Left ventricle myocardium superior (tissue), 1 donor: ENCODE measurements around the gene SARDH. TPM values are rescaled to one million over a fixed set of nuclear protein-coding genes. Genes with fewer than 3 reads are reported as not detected.

Experiments used
- ATAC-seq: fragments of 200-7000 bp; cut with Tn5 transposase; one replicate; pipeline ENCODE4 v1.9.1; 2020; ENCODE audit warnings: mild to moderate bottlenecking, moderate library complexity
- DNase-seq: peaks from one replicate; pipeline ENCODE4 v3.0.0-alpha.2; 2020
- intact Hi-C: fragments of 100-400 bp; cut with micrococcal nuclease; formaldehyde crosslinking; loops from one replicate; pipeline ENCODE4 v1.11.0; 2022
- total RNA-seq: library from RNA; stranded (reverse); fragmentation: NEBNext Ultra II Directional; extraction: Animal tissue kit (Norgen Biotek cat#: 25700); gene quantifications from one replicate; pipeline ENCODE4 v1.2.1, GENCODE V29; 2021
- donor health status: DM: no; HTN: yes; CAD: no; lungs with severe emphysema.

SARDH gene
- total RNA-seq, 1 donor from 2014 or later: 0.64 TPM

GRCh38 chr9:133643978-133644760 lies 94.0 kb downstream of the SARDH start:
- ATAC-seq (no peak), DNase-seq (peak; percentile 16)
- intact Hi-C loops: no loop called here

GRCh38 chr9:133643362-133643755 lies 94.8 kb downstream of the SARDH start:
- ATAC-seq (no peak), DNase-seq (peak; percentile 8)

GRCh38 chr9:133642708-133643361 lies 95.3 kb downstream of the SARDH start:
- intact Hi-C loops: no loop called here
- no peak for ATAC-seq
- peak; percentile 14 for DNase-seq

More at GRCh38 chr9:133643362-133643755, 94.8 kb downstream of the SARDH start:
- intact Hi-C loops: no loop called here

- DNase-seq: peak; percentile 16
- ATAC-seq: no peak
- intact Hi-C loops: no loop called here
These were observed 96.1 kb downstream of the SARDH start for GRCh38 chr9:133641861-133642595.

- intact Hi-C loops: no loop called here
- DNase-seq (peak; percentile 20), ATAC-seq (no peak)
These were observed 96.8 kb downstream of the SARDH start for GRCh38 chr9:133641396-133641655.

- intact Hi-C loops: no loop called here
- ATAC-seq: no peak
- DNase-seq: peak; percentile 5
These were observed 97.4 kb downstream of the SARDH start for GRCh38 chr9:133640580-133641395.

- intact Hi-C loops: no loop called here
- DNase-seq: no peak
- no peak for ATAC-seq
These were observed 98.0 kb downstream of the SARDH start for GRCh38 chr9:133640160-133640559.

GRCh38 chr9:133639613-133640012 lies 98.5 kb downstream of the SARDH start:
- intact Hi-C loops: no loop called here
- no peak for DNase-seq
- ATAC-seq: no peak

GRCh38 chr9:133638711-133639110 lies 99.4 kb downstream of the SARDH start:
- ATAC-seq (no peak), DNase-seq (peak; percentile 7)
- intact Hi-C loops: no loop called here

- DNase-seq: no peak
- intact Hi-C loops: no loop called here
- ATAC-seq: no peak
These were observed 100.1 kb downstream of the SARDH start for GRCh38 chr9:133638076-133638475.

GRCh38 chr9:133637451-133638055 lies 100.6 kb downstream of the SARDH start:
- ATAC-seq (no peak), DNase-seq (peak; percentile 8)
- intact Hi-C loops: no loop called here

GRCh38 chr9:133636902-133637301 lies 101.2 kb downstream of the SARDH start:
- DNase-seq: peak; percentile 19
- intact Hi-C loops: no loop called here
- no peak for ATAC-seq

GRCh38 chr9:133635533-133636531 lies 102.3 kb downstream of the SARDH start, which contains the start of gene DBH:
DBH (plus strand) TSS chr9:133636363; CDS start chr9:133636372, 9 bp downstream.
- intact Hi-C loops: no loop called here
- DNase-seq: peak; percentile 17
- ATAC-seq: no peak

- intact Hi-C loops: no loop called here
- peak; percentile 35 for ATAC-seq
- DNase-seq: peak; percentile 20
These were observed 103.1 kb downstream of the SARDH start for GRCh38 chr9:133635098-133635497.

- intact Hi-C loops: no loop called here
- ATAC-seq: peak; percentile 32
- peak; percentile 20 for DNase-seq
These were observed 104.0 kb downstream of the SARDH start for GRCh38 chr9:133634081-133634691.

- intact Hi-C loops: no loop called here
- ATAC-seq (no peak), DNase-seq (peak; percentile 20)
These were observed 104.5 kb downstream of the SARDH start for GRCh38 chr9:133633681-133634080.
